MCF 10A (cell line): Measurements from ENCODE around the gene TMEM26. TPM values are rescaled to one million over a fixed set of nuclear protein-coding genes. Genes with fewer than 3 reads are reported as not detected.

Experiments
- BruUV-seq: library from RNA; stranded (reverse); fragments of 400-500 nt; replicated peaks from 2 replicates; lab custom pipeline; 2021; lab: Mats Ljungman, UMichigan
- CTCF ChIA-PET: fragments of 300-600 bp; sonication (Branson Sonifier 250); formaldehyde crosslinking; extraction: SDS; loops from one replicate; lab custom pipeline; 2021; ENCODE audit warnings: antibody characterized with exemption, inconsistent platforms; lab: Yijun Ruan, JAX
- POLR2A ChIA-PET: fragments of 300-600, 350-650 bp; sonication (Branson Sonifier 250); formaldehyde crosslinking; extraction: SDS; loops from one replicate; lab custom pipeline; 2020; ENCODE audit warnings: antibody characterized with exemption, inconsistent platforms; lab: Yijun Ruan, JAX
- DNase-seq: peaks from one replicate; pipeline ENCODE4 v3.0.0-alpha.2; 2018; ENCODE audit not compliant: unreplicated experiment
- H3K27ac Mint-ChIP-seq: one replicate; pipeline ENCODE4 v1.8.0; 2022; ENCODE audit warnings: mild to moderate bottlenecking, low read depth, mixed read lengths; ENCODE audit not compliant: unreplicated experiment
- H3K27me3 Mint-ChIP-seq: one replicate; pipeline ENCODE4 v1.8.0; 2022; ENCODE audit warnings: mixed read lengths; ENCODE audit not compliant: insufficient read depth, unreplicated experiment
- H3K36me3 Mint-ChIP-seq: one replicate; pipeline ENCODE4 v1.8.0; 2022; ENCODE audit warnings: mild to moderate bottlenecking, moderate library complexity, mixed read lengths; ENCODE audit not compliant: insufficient read depth, unreplicated experiment
- H3K4me1 Mint-ChIP-seq: one replicate; pipeline ENCODE4 v1.8.0; 2022; ENCODE audit warnings: mixed read lengths; ENCODE audit not compliant: insufficient read depth, unreplicated experiment
- H3K4me3 Mint-ChIP-seq: one replicate; pipeline ENCODE4 v1.8.0; 2022; ENCODE audit warnings: mild to moderate bottlenecking, moderate library complexity, mixed read lengths; ENCODE audit not compliant: unreplicated experiment
- H3K9me3 Mint-ChIP-seq: one replicate; pipeline ENCODE4 v1.8.0; 2022; ENCODE audit warnings: mixed read lengths; ENCODE audit not compliant: unreplicated experiment
- intact Hi-C: fragments of 100-400 bp; cut with micrococcal nuclease; formaldehyde crosslinking; loops from 2 replicates; pipeline ENCODE4 v1.14.1; 2022
- total RNA-seq: library from RNA; stranded (reverse); gene quantifications from 2 replicates; pipeline ENCODE4 v1.2.3, GENCODE V29; 2022
- TF ChIP-seq, protein P1 (sequence below): fragments of 200-600 bp; IDR thresholded peaks from one replicate; pipeline ENCODE4 v1.8.0; 2022; ENCODE audit warnings: antibody characterized with exemption, mild to moderate bottlenecking; ENCODE audit not compliant: unreplicated experiment

TMEM26 gene
- total RNA-seq, 1 experiment from 2014 or later = not detected

DNA sequence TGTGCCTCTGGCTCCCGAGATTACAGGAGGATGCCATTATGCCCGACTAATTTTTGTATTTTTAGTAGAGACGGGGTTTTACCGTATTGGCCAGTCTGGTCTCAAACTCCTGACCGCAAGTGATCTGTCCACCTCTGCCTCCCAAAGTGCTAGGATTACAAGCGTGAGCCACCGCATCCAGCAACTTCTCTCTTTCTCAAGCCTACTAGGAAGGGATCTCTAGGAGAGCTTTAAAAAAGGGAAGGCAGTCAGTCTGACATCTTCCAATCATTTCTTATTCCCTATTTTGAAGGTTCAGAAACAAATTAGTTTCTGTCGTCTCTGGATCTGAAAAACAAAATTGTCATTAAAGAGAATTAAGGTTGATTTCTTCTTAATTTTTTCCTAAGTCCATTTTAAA lies 2.5 kb upstream of the TMEM26 start:
- no peak for DNase-seq
- peaks cover under 1% of the 10 kb centered on the region for H3K36me3 Mint-ChIP-seq
- CTCF ChIA-PET = no interaction called here
- H3K27me3 Mint-ChIP-seq = no peaks in the 10 kb centered on the region
- BruUV-seq = no TSS peak
- intact Hi-C loops = no loop called here
- H3K9me3 Mint-ChIP-seq = peaks cover 4% of the 10 kb centered on the region
- peaks cover 8% of the 10 kb centered on the region for H3K4me1 Mint-ChIP-seq
- H3K27ac Mint-ChIP-seq = no peak overlapping the region
- no peak overlapping the region for H3K4me3 Mint-ChIP-seq
- TF ChIP-seq, protein P1, sequence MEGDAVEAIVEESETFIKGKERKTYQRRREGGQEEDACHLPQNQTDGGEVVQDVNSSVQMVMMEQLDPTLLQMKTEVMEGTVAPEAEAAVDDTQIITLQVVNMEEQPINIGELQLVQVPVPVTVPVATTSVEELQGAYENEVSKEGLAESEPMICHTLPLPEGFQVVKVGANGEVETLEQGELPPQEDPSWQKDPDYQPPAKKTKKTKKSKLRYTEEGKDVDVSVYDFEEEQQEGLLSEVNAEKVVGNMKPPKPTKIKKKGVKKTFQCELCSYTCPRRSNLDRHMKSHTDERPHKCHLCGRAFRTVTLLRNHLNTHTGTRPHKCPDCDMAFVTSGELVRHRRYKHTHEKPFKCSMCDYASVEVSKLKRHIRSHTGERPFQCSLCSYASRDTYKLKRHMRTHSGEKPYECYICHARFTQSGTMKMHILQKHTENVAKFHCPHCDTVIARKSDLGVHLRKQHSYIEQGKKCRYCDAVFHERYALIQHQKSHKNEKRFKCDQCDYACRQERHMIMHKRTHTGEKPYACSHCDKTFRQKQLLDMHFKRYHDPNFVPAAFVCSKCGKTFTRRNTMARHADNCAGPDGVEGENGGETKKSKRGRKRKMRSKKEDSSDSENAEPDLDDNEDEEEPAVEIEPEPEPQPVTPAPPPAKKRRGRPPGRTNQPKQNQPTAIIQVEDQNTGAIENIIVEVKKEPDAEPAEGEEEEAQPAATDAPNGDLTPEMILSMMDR = no peak
- POLR2A ChIA-PET = interaction anchor here (0.6 to 0.7 kb wide), 2 partner anchors 9 to 146 kb away, joined by 3 to 4 read pairs; no protein-coding TSS in a partner anchor

GRCh38 chr10:61454541-61454940 lies 1.4 kb upstream of the TMEM26 start:
- ChIA-PET POLR2A (no interaction called here), CTCF (no interaction called here)
- H3K27me3 Mint-ChIP-seq = no peaks in the 10 kb centered on the region
- TF ChIP-seq, protein P1 = no peak
- peaks cover 8% of the 10 kb centered on the region for H3K4me1 Mint-ChIP-seq
- H3K36me3 Mint-ChIP-seq = no peaks in the 10 kb centered on the region
- H3K9me3 Mint-ChIP-seq = no peaks in the 10 kb centered on the region
- BruUV-seq = no TSS peak
- no peak overlapping the region for H3K27ac Mint-ChIP-seq
- intact Hi-C loops = no loop called here
- H3K4me3 Mint-ChIP-seq = no peak overlapping the region
- DNase-seq = no peak

- Mint-ChIP-seq H3K36me3 (no peaks in the 10 kb centered on the region), H3K27ac (no peak overlapping the region), H3K4me1 (peaks cover 15% of the 10 kb centered on the region), H3K4me3 (no peak overlapping the region), H3K27me3 (no peaks in the 10 kb centered on the region), H3K9me3 (no peaks in the 10 kb centered on the region)
- intact Hi-C loops = no loop called here
- TF ChIP-seq, protein P1 = no peak
- no peak for DNase-seq
- no TSS peak for BruUV-seq
- ChIA-PET CTCF (interaction anchor here (0.6 kb wide), 1 partner anchor 93 kb away, joined by 5 read pairs; no protein-coding TSS in a partner anchor), POLR2A (no interaction called here)
Observed at GRCh38 chr10:61452151-61452651, 980 bp downstream of the TMEM26 start.

DNA sequence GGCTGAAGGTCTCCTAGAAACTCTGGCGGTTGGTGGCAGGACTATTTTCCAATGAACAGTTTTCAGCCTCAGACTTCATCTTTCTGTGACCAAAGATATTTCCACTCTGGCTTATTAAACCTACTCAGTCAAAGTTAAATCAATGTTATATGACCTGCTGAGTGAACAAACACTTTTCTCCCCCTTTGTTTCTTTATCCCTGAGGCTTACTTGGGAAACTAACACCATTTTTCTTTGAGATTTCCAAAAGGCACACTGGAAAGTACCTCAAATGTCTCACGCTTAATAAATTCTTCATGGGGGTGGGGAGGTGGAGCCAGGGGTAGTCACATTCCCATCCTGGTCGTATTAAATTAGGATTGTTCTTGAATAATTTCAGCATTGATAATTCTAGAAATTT lies 1.8 kb downstream of the TMEM26 start:
- ChIA-PET CTCF (no interaction called here), POLR2A (no interaction called here)
- no peak for DNase-seq
- TF ChIP-seq, protein P1 = no peak
- BruUV-seq = no TSS peak
- intact Hi-C loops = no loop called here
- Mint-ChIP-seq H3K4me3 (no peak overlapping the region), H3K27me3 (no peaks in the 10 kb centered on the region), H3K4me1 (peaks cover 15% of the 10 kb centered on the region), H3K27ac (no peak overlapping the region), H3K9me3 (no peaks in the 10 kb centered on the region), H3K36me3 (no peaks in the 10 kb centered on the region)
